ENCODE measurements around the gene PARVA. TPM values are rescaled to one million over a fixed set of nuclear protein-coding genes. Genes with fewer than 3 reads are reported as not detected.

The PARVA gene
- total and polyA plus RNA-seq, 2 donors (not counting 1 experiment from before 2014, with no cell fraction given) = 27.7 to 195 TPM

GRCh38 chr11:12417691-12418611, 40.6 kb downstream of the PARVA start:
- TF ChIP-seq CTCF (conservative IDR thresholded peaks at IDR 0.05 in 1 of 2, IDR thresholded peaks at IDR 0.05 in 1 of 2; ENCODE audit: low read depth in 1 of 2, low read length in 2 of 2) = no peak
- TF ChIP-seq EZH2 (IDR thresholded peaks at IDR 0.05; ENCODE audit: low read length, missing control alignments) = no peak
- Histone ChIP-seq H3K36me3 (ENCODE audit: control insufficient read depth, insufficient read depth, low read length) (no peaks in the 10 kb centered on the region), H3K4me3 (replicated peaks in 1 of 4; ENCODE audit: control extremely low read depth in 1 of 4, insufficient read depth in 1 of 4, low read depth in 3 of 4, low read length in 4 of 4) (no peak overlapping the region), H3K79me2 (ENCODE audit: control insufficient read depth, insufficient read depth, low read length) (peaks cover 58% of the 10 kb centered on the region), H3K4me2 (ENCODE audit: extremely low read depth, insufficient read depth, low read length) (no peak overlapping the region), H3K27me3 (ENCODE audit: control insufficient read depth, insufficient read depth, low read length) (no peaks in the 10 kb centered on the region), H3K9ac (ENCODE audit: insufficient read depth, low read length) (no peak overlapping the region), H3K9me3 (ENCODE audit: control insufficient read depth, insufficient read depth, low read depth, low read length) (no peaks in the 10 kb centered on the region), H4K20me1 (ENCODE audit: control insufficient read depth, extremely low read depth, insufficient read depth, low read length) (no peaks in the 10 kb centered on the region), H3K4me1 (ENCODE audit: control insufficient read depth, extremely low read depth, insufficient read depth, low read length) (peaks cover 11% of the 10 kb centered on the region), H3K27ac (ENCODE audit: insufficient read depth, low read length) (peak overlapping the region; percentile 43), H2AFZ (ENCODE audit: low read length) (no peak overlapping the region)
- DNase-seq (ENCODE audit: low read depth in 2 of 2) = peak; percentile 62 to 86

GRCh38 chr11:12420040-12420439, 42.7 kb downstream of the PARVA start:
- TF ChIP-seq EZH2 (IDR thresholded peaks at IDR 0.05; ENCODE audit: low read length, missing control alignments) (no peak), CTCF (conservative IDR thresholded peaks at IDR 0.05 in 1 of 2, IDR thresholded peaks at IDR 0.05 in 1 of 2; ENCODE audit: low read depth in 1 of 2, low read length in 2 of 2) (no peak)
- H3K9me3 ChIP-seq (ENCODE audit: control insufficient read depth, insufficient read depth, low read depth, low read length) = no peaks in the 10 kb centered on the region
- H4K20me1 ChIP-seq (ENCODE audit: control insufficient read depth, extremely low read depth, insufficient read depth, low read length) = no peaks in the 10 kb centered on the region
- H3K4me2 ChIP-seq (ENCODE audit: extremely low read depth, insufficient read depth, low read length) = no peak overlapping the region
- DNase-seq (ENCODE audit: low read depth in 2 of 2) = peak in 1 of 2 donors; percentile 13
- no peaks in the 10 kb centered on the region for H3K36me3 ChIP-seq (ENCODE audit: control insufficient read depth, insufficient read depth, low read length)
- peaks cover 49% of the 10 kb centered on the region for H3K79me2 ChIP-seq (ENCODE audit: control insufficient read depth, insufficient read depth, low read length)
- H3K4me3 ChIP-seq (replicated peaks in 1 of 4; ENCODE audit: control extremely low read depth in 1 of 4, insufficient read depth in 1 of 4, low read depth in 3 of 4, low read length in 4 of 4) = no peak overlapping the region
- no peak overlapping the region for H3K27ac ChIP-seq (ENCODE audit: insufficient read depth, low read length)
- no peak overlapping the region for H2AFZ ChIP-seq (ENCODE audit: low read length)
- H3K4me1 ChIP-seq (ENCODE audit: control insufficient read depth, extremely low read depth, insufficient read depth, low read length) = peaks cover 2% of the 10 kb centered on the region
- H3K27me3 ChIP-seq (ENCODE audit: control insufficient read depth, insufficient read depth, low read length) = no peaks in the 10 kb centered on the region
- no peak overlapping the region for H3K9ac ChIP-seq (ENCODE audit: insufficient read depth, low read length)

- no peak overlapping the region for H3K9ac ChIP-seq (ENCODE audit: insufficient read depth, low read length)
- H3K9me3 ChIP-seq (ENCODE audit: control insufficient read depth, insufficient read depth, low read depth, low read length) = no peaks in the 10 kb centered on the region
- DNase-seq (ENCODE audit: low read depth in 2 of 2) = no peak
- no peaks in the 10 kb centered on the region for H4K20me1 ChIP-seq (ENCODE audit: control insufficient read depth, extremely low read depth, insufficient read depth, low read length)
- peaks cover 47% of the 10 kb centered on the region for H3K79me2 ChIP-seq (ENCODE audit: control insufficient read depth, insufficient read depth, low read length)
- no peak for TF ChIP-seq EZH2 (IDR thresholded peaks at IDR 0.05; ENCODE audit: low read length, missing control alignments)
- no peak for TF ChIP-seq CTCF (conservative IDR thresholded peaks at IDR 0.05 in 1 of 2, IDR thresholded peaks at IDR 0.05 in 1 of 2; ENCODE audit: low read depth in 1 of 2, low read length in 2 of 2)
- no peak overlapping the region for H3K4me2 ChIP-seq (ENCODE audit: extremely low read depth, insufficient read depth, low read length)
- no peak overlapping the region for H2AFZ ChIP-seq (ENCODE audit: low read length)
- H3K36me3 ChIP-seq (ENCODE audit: control insufficient read depth, insufficient read depth, low read length) = no peaks in the 10 kb centered on the region
- peaks cover 2% of the 10 kb centered on the region for H3K4me1 ChIP-seq (ENCODE audit: control insufficient read depth, extremely low read depth, insufficient read depth, low read length)
- no peaks in the 10 kb centered on the region for H3K27me3 ChIP-seq (ENCODE audit: control insufficient read depth, insufficient read depth, low read length)
- H3K4me3 ChIP-seq (replicated peaks in 1 of 4; ENCODE audit: control extremely low read depth in 1 of 4, insufficient read depth in 1 of 4, low read depth in 3 of 4, low read length in 4 of 4) = no peak overlapping the region
- no peak overlapping the region for H3K27ac ChIP-seq (ENCODE audit: insufficient read depth, low read length)
Observed at GRCh38 chr11:12420706-12421105, 43.3 kb downstream of the PARVA start.
